NT2/D1 (cell line): ENCODE results near the gene SYT8.

Experiments
- DNase-seq: peaks from one replicate; pipeline ENCODE4 v3.0.0-alpha.2; 2011; ENCODE audit warnings: low read depth, low spot score
- H3K27me3 ChIP-seq: 2 replicates; pipeline ENCODE4 v1.6.0; 2011; ENCODE audit warnings: mild to moderate bottlenecking; ENCODE audit not compliant: insufficient read length, insufficient read depth
- H3K36me3 ChIP-seq: 2 replicates; pipeline ENCODE4 v1.6.1; 2011; ENCODE audit warnings: mild to moderate bottlenecking, low read length, mixed read lengths; ENCODE audit not compliant: insufficient read depth, insufficient read length
- H3K4me1 ChIP-seq: 2 replicates; pipeline ENCODE4 v1.5.1; 2011; ENCODE audit not compliant: insufficient read depth, insufficient read length
- H3K4me3 ChIP-seq: 2 replicates; pipeline ENCODE4 v1.5.1; 2011; ENCODE audit warnings: low read depth; ENCODE audit not compliant: insufficient read length
- H3K9ac ChIP-seq: 2 replicates; pipeline ENCODE4 v1.6.0; 2011; ENCODE audit warnings: low read depth; ENCODE audit not compliant: insufficient read length
- H3K9me3 ChIP-seq: 2 replicates; pipeline ENCODE4 v1.5.1; 2011; ENCODE audit warnings: mild to moderate bottlenecking, low read length; ENCODE audit not compliant: insufficient read depth
- SUZ12 ChIP-seq: IDR thresholded peaks from 2 replicates; pipeline ENCODE4 v1.6.1; 2011; ENCODE audit not compliant: insufficient read length, insufficient read depth; ENCODE audit errors: extremely low read depth
- YY1 ChIP-seq: IDR thresholded peaks from 2 replicates; pipeline ENCODE4 v1.6.1; 2011; ENCODE audit not compliant: insufficient read length, insufficient read depth
- ZNF274 ChIP-seq: IDR thresholded peaks from 2 replicates; pipeline ENCODE4 v1.6.1; 2011; ENCODE audit warnings: mild to moderate bottlenecking, low read depth, low read length

Gene SYT8

DNA sequence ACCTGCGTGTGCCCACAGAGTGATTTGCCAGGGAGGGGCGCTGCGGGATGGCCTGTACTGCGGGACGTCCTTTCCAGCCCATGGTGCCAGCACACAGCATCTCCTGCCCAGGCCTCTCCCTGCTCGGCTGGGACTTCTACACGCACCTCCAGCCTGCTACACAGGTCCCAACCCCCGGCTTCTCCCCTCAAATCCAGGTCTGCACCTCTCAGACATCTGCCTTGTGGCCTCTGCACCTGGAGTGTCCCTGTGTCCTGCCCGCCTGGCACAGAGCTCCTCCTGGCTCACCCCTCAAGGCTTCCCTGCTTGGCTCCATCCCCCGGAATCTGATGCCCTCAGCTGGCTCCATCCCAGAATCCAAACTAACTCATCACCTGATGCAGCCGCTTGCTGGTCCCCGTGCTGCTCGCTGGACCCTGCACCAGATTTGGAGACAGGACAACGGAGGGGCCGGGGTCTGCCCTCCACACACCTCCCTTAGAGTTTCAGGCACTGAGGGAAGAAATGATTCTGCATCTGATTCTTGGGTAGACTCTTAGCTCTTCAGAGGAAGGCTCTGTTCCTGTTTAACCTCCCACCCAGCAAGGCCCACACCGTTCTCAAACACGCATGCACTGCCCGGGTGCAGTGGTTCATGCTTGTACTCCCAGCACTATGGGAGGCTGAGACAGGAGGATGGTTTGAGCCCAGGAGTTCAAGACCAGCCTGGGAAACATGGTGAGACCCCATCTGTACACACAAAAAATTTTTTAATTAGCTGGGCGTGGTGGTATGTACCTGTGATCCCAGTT is 14.0 kb downstream of the SYT8 start:
- Histone ChIP-seq H3K9me3 (no peaks in the 10 kb centered on the region), H3K36me3 (no peaks in the 10 kb centered on the region), H3K4me1 (peaks cover 9% of the 10 kb centered on the region), H3K4me3 (no peak overlapping the region), H3K9ac (no peak overlapping the region), H3K27me3 (no peaks in the 10 kb centered on the region)
- no peak for TF ChIP-seq YY1
- no peak for DNase-seq

DNA sequence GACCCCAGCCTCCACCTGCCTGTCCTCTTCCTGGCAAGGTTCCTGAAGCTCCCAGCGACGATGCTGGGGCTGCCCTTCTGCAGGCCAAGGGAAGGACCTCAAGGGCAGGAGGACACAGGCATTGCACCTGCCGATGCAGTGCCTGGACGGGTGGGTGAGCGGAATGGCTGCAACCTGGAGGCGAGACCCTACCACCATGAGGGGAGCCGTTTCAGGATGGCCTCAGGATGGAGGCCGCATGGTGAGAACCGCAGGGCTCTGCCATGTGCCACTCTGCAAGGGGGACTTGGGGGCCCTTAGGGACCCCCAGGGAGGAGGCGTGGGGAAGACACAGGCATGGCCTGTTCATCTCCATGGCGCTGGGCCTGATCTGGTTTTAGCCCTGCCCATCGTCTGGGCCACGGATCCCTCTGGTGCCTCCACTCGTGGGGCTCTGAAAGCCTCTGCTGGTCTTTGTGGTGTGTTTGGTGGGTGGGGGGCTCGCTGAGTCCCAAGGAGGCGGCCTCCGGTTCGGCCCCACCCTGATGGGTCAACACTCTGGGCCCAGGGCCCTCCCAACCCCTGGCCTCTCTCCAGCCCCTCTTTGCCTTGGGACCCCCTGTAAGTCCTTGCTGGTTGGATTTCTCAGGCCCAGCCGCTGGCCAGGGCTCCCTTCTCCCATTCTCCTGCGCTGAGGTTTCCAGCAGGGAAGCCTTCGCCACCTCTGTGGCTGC is 16.8 kb downstream of the SYT8 start:
- Histone ChIP-seq H3K27me3 (no peaks in the 10 kb centered on the region), H3K9me3 (no peaks in the 10 kb centered on the region), H3K9ac (no peak overlapping the region), H3K4me1 (peaks cover 17% of the 10 kb centered on the region), H3K36me3 (no peaks in the 10 kb centered on the region), H3K4me3 (no peak overlapping the region)
- TF ChIP-seq YY1 (no peak), ZNF274 (no peak), SUZ12 (no peak)
- DNase-seq = no peak

DNA sequence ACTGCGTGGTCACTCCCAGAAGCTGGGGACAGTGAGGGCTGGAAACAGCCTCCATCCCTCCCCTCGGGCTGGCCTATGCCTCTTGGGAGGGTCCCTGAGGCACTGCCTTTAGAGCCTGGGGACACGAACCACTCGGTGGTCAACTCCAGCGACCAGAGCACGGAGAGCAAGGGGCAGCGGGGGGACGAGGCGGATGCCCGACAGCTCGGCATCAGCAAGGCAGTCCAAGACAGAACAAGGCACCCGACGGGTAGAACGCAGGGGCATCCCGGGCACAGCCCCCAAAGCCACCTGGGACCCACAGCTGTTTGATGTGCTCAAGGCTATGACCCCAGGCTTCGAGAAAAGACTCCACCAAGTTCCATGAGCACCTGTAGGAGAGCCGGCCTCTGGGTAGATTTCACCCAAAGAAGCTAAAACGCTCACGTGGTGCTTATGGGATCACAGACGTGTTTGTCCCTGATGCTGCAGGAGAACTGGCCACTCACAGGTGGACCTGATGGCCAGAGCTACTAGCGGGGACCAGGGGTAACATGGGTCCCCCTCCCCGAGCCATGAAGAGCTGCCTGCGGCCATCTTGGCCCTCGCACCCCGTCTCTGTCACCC is 17.6 kb downstream of the SYT8 start:
- Histone ChIP-seq H3K4me1 (peaks cover 25% of the 10 kb centered on the region), H3K4me3 (no peak overlapping the region), H3K36me3 (no peaks in the 10 kb centered on the region), H3K9me3 (no peaks in the 10 kb centered on the region), H3K27me3 (no peaks in the 10 kb centered on the region), H3K9ac (no peak overlapping the region)
- TF ChIP-seq SUZ12 (no peak), YY1 (no peak)
- DNase-seq = no peak

DNA sequence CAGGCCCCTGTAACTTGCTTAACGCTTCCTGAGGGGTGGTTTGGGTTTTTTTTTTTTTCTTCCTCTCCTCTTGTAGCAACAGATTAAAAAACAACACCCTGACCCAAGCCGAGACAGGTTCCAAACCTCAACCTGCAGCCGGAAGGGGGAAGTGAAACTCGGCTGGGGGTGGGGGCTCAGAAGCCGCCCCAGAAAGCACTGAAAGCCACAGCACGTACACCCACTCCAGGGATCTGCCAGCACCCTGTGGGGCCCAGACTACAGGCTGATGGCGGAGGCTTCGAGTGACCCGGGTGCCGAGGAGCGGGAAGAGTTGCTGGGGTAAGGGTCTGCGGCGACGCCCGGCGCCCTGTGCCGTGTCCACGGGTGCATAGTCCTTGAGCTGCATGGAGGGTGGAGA is 18.1 kb downstream of the SYT8 start, which contains the start of gene LSP1:
Gene LSP1, plus strand, starts transcription at position 208 of the 400 bp plus-strand sequence. Its CDS starts 61 bp downstream, at position 269.
- Histone ChIP-seq H3K9me3 (no peaks in the 10 kb centered on the region), H3K4me1 (peaks cover 25% of the 10 kb centered on the region), H3K36me3 (no peaks in the 10 kb centered on the region), H3K4me3 (no peak within 1 kb of the TSS), H3K9ac (no peak within 1 kb of the TSS), H3K27me3 (no peaks in the 10 kb centered on the region)
- no peak for DNase-seq
- no peak for TF ChIP-seq YY1

DNA sequence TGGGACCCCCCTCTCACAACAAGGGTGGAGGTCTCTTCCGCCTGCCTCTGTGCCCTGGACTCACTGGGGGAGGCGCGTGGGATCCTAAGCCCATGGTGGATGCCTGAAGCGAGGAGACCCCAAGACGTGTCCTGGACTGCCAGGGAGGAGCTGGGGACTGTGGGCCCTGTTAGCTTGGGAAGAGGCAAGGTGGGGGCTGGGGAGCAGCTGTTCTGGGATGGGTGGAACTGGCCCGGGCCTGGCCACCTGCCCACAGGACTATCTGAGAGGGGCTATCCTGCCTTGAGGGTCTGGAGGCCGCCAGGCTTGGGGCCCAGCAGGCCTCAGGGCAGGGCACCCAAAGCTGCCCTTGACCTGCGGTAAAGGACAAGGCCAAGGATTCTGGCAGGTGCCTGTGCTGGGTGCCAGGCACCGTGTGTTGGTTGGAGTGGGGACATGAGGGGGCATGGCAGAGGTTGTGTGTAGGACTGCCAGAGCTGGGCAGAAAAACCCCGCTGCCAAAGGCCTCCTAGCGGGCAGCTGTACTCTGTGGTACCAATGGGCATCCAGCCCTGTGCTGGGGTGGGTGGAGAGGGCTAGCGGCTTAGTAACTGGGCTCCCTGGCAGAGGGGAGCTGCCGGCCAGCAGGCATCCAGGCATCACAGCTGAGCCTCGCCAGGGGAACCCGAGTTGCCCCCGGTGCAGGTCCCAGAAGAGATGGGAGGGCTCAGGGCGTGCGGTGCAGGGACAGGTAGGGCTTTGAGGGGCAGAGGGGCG is 18.8 kb downstream of the SYT8 start:
- no peak overlapping the region for H3K9ac ChIP-seq
- TF ChIP-seq YY1 (no peak), SUZ12 (no peak), ZNF274 (no peak)
- no peaks in the 10 kb centered on the region for H3K27me3 ChIP-seq
- H3K4me3 ChIP-seq = no peak overlapping the region
- no peaks in the 10 kb centered on the region for H3K9me3 ChIP-seq
- no peak for DNase-seq
- no peaks in the 10 kb centered on the region for H3K36me3 ChIP-seq
- peaks cover 25% of the 10 kb centered on the region for H3K4me1 ChIP-seq

DNA sequence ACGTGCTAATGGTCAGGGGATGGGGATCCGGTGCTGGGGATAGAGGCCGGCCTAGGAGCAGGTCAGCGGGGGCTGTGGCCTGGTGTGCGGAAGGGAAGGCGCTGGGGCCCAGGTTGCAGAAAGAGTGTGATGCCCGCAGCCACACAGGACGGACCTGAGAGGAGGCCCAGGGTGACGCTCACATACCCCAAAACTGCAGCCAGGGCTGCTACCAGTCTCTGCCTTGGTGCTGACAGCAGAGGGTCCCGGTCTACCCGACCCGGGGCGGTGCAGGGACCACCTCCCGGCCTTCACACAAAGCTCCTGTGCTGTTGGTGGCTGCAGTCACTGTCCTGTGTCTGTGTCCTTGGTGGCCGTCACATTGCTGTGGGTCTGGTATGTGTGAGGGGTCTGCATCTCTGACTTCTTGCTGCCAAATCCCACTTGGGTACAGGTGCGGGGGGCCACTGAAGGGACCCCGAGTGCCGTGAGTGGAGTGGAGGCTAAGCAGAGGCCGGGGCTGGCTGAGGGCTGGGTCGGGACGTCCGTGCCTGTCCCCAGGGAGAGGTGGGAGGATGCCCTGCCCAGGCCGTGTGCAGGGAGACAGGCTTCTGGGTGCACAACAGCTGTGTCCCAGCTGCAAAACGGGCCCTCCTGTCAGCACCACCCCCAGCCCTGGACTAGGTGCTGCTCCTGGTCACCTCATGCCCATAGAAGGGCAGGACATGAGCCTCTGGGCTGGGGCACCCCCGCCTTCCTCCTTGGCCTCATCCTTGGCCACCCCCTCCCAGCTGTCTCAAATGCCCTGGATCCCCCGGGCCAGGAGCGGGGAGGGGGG is 19.6 kb downstream of the SYT8 start:
- Histone ChIP-seq H3K9me3 (no peaks in the 10 kb centered on the region), H3K4me3 (no peak overlapping the region), H3K4me1 (peaks cover 25% of the 10 kb centered on the region), H3K9ac (no peak overlapping the region), H3K36me3 (no peaks in the 10 kb centered on the region), H3K27me3 (no peaks in the 10 kb centered on the region)
- DNase-seq = no peak
- no peak for TF ChIP-seq YY1
- TF ChIP-seq SUZ12 = no peak
- no peak for TF ChIP-seq ZNF274
